Measurements from ENCODE around the gene C11orf98.
"Not testable (repeated sequence)": the region's sequence is repeated elsewhere in the genome, so short reads cannot be mapped to it uniquely, and the experiment has no call there.

Gene C11orf98

DNA sequence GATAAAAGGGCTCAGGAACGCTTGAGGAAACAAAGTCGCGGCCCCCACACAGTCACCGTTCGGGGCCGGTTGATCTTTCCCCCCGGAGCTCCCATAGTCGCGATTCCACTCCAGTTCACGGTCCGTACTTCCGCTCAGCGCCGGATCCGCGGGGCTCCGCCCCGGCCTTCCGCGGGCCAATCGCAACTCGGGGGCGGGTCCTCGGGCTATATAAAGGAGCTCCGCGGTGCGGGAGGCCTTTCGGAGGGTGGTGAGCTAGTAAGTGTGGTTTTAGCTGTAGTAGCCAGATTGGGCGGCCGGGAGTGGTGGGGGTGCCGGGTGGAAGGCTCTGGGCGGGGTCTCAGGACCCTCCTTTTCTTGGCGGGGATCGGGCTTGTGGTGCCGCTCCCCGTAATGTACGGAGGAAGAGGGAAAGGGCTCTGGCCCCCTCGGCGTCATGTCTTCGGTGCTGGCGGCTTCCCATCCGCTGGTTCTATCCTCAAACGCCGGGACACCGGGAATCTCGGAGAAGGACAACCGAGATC, at the start of gene C11orf98, which contains the start of gene CSKMT:
Gene C11orf98 (minus strand): TSS at position 136 of the 524 bp plus-strand sequence. CDS start 41 bp downstream, at position 95.
Gene CSKMT (plus strand): TSS at position 238 of the 524 bp plus-strand sequence. CDS start 568 bp downstream, outside the sequence.
- peak; percentile 82 for FAIRE-seq

GRCh38 chr11:62713343-62713742, 48.3 kb upstream of the C11orf98 start:
- FAIRE-seq, result no peak

DNA sequence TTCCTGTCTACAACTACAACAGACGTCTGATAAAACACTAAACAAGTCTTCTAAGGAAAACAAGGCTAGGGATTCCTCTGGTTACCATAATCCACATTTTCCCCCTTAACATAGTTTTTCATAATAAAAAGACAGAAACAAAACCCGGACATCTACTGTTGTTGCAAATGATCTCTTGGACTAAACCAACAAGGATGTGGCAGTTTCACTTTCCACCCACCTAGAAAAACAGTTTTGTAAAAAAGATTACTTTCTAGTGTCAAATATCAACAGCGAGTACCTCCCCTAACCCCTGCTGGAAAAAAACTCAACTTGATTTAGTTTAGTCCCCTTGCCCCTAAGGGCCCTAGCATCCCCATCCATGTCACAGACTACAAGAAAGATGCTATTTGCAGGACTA, 47.9 kb upstream of the C11orf98 start:
- no peak for FAIRE-seq

DNA sequence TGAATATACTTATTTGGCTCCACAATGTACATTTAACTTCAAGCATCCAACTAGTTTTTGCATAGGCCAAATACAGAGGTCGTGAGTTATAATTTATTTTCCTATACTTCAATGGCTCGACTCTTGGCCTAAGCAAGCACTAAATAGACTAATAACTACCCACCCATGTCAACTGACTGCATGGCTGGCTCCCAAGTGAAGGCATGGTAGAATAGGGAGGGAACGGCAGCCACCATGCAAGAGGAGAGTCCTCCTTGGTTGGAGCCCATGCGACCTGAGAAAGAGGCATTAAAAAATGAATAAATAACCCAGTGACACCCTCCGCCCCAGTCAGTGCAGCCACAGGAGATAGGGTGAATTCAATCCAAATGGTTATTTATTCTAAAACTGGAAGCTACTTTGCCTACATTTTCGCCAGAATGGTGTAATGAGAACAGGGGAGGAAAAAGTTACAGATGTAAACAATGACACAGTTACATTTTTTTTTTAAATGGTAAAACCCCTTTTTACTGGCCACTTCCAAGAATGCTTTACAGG, 47.3 kb upstream of the C11orf98 start:
- no peak for FAIRE-seq

- no peak for FAIRE-seq
These were observed 45.0 kb upstream of the C11orf98 start for GRCh38 chr11:62710001-62710345.

- FAIRE-seq, result peak; percentile 96
These were observed 44.4 kb upstream of the C11orf98 start for GRCh38 chr11:62709247-62710000.

- no peak for FAIRE-seq
These were observed 43.8 kb upstream of the C11orf98 start for GRCh38 chr11:62708793-62709192.

DNA sequence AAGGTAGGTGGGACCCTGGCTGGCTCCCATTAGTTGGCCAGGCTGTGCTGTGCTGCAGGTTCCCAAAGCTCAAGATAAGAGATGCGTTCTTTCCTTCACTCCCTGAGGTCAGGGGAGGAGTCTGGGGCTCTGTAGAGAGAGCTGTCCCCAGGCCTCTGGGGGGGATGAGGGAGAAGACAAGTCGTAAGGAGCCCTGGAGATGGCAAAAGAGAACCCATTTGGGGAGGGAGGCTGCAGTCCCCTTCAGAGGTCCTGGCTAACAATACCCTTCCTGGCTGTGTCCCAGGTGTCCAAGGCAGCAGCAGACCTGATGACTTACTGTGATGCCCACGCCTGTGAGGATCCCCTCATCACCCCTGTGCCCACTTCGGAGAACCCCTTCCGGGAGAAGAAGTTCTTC, 43.4 kb upstream of the C11orf98 start:
- no peak for FAIRE-seq

- no peak for FAIRE-seq
These were observed 42.4 kb upstream of the C11orf98 start, which contains the start of the genes BSCL2 and GNG3 for GRCh38 chr11:62707277-62707861. Gene BSCL2, minus strand, starts transcription at chr11:62707424. Its CDS starts 229 bp downstream, at chr11:62707195. Gene GNG3, plus strand, starts transcription at chr11:62707676. Its CDS starts 620 bp downstream, at chr11:62708296.

DNA sequence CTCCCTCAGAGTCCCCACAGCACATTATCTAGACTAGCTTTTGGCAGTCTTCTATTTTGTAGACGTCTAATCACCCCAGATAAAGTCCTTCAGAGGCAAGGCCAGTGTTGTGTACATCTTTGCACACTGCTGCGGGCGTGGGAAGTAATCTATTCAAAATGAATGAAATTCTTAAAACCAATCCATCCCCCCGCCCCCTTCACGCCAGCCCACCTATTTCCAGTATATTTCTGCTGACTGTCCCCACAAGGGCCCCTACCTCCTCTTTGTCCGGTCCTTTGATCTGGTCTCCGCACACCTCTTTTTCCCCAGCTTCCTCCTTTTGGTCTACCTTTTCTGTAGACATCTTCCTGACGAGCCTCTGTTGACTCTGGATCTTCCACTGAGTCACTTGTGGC, 41.8 kb upstream of the C11orf98 start:
- no peak for FAIRE-seq

- FAIRE-seq, result peak; percentile 57
These were observed 41.2 kb upstream of the C11orf98 start for GRCh38 chr11:62705880-62706849.

DNA sequence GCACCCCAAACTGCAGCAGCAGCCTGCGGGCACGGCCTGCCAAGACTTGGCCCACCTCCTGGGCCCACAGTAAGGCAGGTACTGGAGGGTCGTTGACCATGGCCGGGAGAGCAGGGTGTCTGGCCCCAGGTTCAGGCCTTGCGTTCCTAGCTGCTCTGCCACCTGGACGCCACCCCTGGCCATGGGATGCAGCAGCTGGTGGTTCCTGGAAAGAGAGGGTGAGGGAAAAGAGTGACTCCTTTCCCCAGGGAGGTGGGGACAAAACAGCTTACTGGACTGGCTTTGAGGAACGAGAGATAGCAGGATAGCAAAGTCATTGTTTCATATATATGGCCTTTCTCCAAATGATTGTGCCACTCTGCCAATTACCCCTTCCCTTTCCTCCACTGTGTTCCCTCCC, 40.4 kb upstream of the C11orf98 start:
- no peak for FAIRE-seq

DNA sequence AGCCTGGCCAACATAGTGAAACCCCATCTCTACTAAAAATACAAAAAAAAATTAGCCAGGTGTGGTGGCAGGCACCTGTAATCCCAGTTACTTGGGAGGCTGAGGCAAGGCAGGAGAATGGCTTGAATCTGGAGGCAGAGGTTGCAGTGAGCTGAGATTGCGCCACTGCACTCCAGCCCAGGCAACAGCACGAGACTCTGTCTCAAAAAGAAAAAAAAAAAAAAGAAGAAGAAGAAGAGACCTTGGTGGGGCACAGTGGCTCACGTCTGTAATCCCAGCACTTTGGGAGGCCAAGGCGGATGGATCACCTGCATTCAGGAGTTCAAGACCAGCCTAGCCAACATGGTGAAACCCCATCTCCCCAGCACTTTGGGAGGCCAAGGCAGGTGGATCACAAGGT, 38.9 kb upstream of the C11orf98 start:
- not testable (repeated sequence) for FAIRE-seq

DNA sequence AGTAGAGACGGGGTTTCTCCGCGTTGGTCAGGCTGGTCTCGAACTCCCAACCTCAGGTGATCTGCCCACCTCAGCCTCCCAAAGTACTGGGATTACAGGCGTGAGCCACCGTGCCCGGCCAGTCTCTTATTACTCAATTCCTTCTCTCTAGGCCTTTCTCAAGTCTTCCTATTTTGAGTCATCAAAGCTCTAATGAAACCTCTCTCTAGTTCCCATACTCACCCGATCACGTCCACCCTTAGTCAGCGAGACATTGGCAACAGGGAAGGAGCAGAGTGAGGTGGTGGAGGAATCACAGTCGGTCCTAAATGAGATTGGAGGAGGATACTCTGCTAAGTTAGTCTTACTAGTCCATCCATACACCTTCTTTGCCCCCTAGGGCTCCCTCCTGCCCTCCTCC, 37.2 kb upstream of the C11orf98 start:
- FAIRE-seq, result no peak

- peak; percentile 53 for FAIRE-seq
These were observed 29.6 kb upstream of the C11orf98 start for GRCh38 chr11:62694455-62695167.

DNA sequence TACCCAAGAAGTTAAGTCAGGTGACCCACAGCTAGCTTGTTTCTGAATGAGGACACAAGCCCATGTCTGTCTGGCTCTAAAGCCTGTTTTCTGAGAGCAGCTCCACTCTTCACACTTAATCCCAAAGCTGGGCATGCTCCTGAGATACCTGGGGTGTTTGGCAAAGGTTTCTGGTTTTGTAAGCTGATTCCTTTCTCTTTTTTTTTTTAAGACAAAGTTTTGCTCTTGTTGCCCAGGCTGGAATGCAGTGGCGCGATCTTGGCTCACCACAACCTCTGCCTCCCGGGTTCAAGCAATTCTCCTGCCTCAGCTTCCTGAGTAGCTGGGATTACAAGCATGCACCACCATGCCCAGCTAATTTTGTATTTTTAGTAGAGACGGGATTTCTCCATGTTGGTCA, 28.6 kb upstream of the C11orf98 start:
- FAIRE-seq, result not testable (repeated sequence)

- no peak for FAIRE-seq
These were observed 24.6 kb upstream of the C11orf98 start, which contains the start of gene LRRN4CL for GRCh38 chr11:62689421-62690183. Gene LRRN4CL, minus strand, starts transcription at chr11:62689530. Its CDS starts 1,022 bp downstream, at chr11:62688508.

DNA sequence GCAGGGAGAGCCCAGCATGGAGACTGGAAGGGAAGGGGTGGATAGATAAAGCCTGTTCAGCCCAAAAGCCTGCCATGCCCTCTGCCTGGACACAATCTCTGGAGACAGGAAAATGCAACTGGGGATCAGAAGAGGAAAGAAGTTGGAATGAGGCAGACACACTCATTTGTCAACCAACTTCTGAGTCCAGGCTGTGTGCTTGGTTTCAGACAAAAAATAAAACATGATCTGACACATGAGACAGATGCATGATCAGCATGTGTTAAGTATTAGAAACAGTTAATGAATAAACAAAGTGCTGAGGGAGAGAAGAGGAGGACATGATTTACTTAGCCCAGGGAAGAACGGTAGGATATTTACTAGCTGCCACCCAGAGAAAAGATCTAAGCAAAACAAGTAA, 23.5 kb upstream of the C11orf98 start:
- FAIRE-seq, result no peak

DNA sequence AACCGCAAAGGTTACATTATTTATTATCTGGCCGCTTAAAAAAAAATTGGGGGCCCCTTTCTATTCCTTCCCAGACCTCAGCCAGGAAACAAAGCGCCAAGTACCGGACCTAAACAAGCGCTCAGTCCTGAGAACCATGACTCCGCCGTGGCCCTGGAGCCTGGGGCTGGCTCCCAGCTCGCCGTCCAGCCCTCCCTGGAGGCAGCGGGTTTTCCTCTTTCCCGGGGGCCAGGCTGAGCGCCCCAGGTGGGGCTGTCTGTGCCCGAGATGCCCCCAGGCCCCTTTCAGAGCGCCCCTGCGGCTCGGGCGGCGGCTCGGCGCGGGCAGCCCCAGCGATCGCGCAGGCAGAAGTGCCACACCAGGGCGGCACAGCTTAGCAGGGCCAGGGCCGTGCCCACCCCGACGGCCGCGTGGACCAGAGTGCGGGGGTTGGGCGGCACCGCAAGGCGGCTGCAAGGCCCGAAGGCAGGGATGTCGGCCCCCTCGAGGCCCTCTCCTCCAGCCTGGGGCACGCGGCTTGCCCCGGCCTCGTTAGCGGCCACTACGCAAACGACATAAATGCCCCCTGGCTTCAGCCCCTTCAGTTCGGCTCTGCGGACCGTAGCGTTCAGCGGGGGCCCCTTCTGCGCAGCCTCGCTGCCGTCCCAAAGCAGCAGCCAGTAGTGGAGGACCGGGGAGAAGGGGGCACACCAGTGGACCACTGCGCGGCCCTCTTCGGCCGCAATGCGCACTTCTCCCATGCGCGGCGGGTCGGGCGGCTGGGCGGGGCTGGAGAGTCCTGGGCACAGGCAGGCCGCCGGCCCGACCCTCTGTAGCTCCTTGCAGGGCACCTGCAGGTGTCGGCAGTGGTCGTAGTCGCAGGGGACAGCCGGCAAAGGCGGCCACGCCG, 22.7 kb upstream of the C11orf98 start:
- FAIRE-seq, result no peak

DNA sequence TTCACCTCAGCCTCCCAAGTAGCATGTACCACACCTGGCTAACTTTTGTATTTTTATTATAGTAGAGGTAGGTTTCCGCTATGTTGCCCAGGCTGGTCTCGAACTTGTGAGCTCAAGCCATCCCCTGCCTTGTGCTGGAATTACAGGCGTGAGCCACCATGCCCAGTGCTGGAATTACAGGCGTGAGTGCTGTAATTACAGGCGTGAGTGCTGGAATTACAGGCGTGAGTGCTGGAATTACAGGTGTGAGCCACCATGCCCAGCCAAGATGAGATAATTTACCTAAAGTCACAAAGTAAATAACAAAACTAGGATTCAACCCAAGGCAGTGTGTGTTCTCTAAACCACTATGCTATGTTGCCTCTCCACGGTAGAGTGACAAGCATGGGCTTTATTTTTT, 17.5 kb upstream of the C11orf98 start:
- no peak for FAIRE-seq
